ENCODE results near the gene KCNQ1. TPM values are rescaled to one million over a fixed set of nuclear protein-coding genes. Genes with fewer than 3 reads are reported as not detected.
A peak's percentile ranks its signal among the peaks of the same experiment; 100 is the strongest.

KCNQ1 gene
- total RNA-seq, 1 experiment from 2014 or later: 2.5 TPM

- peaks cover 43% of the 10 kb centered on the region for H3K27me3 Mint-ChIP-seq (ENCODE audit: low read depth)
- H3K4me1 Mint-ChIP-seq: peaks cover 5% of the 10 kb centered on the region; the same call in 1 of the 2 replicates
- no peak for ATAC-seq
- H3K27ac Mint-ChIP-seq: no peak overlapping the region
- peak; percentile 12 for DNase-seq (ENCODE audit: low spot score)
- H3K36me3 Mint-ChIP-seq: no peaks in the 10 kb centered on the region
- CTCF ChIA-PET: interaction anchor here (1.0 to 1.4 kb wide), 3 partner anchors 107 to 247 kb away, joined by 3 read pairs; partner anchors contain the start of gene CDKN1C
- no peak overlapping the region for H3K4me3 Mint-ChIP-seq
- H3K9me3 Mint-ChIP-seq: no peaks in the 10 kb centered on the region
- no peak for TF ChIP-seq NR1H2 (CRISPR knock-in tag; IDR thresholded peaks at IDR 0.05)
- TF ChIP-seq KAT7 (CRISPR knock-in tag; IDR thresholded peaks at IDR 0.05; ENCODE audit: borderline replicate concordance): no peak
- no peak for TF ChIP-seq NFE2L1 (CRISPR knock-in tag; IDR thresholded peaks at IDR 0.05)
- TF ChIP-seq, protein P1, sequence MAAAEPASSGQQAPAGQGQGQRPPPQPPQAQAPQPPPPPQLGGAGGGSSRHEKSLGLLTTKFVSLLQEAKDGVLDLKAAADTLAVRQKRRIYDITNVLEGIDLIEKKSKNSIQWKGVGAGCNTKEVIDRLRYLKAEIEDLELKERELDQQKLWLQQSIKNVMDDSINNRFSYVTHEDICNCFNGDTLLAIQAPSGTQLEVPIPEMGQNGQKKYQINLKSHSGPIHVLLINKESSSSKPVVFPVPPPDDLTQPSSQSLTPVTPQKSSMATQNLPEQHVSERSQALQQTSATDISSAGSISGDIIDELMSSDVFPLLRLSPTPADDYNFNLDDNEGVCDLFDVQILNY (CRISPR knock-in tag; IDR thresholded peaks at IDR 0.05): no peak
- TF ChIP-seq TEAD1 (CRISPR knock-in tag; IDR thresholded peaks at IDR 0.05): no peak
- no peak for TF ChIP-seq SMAD4 (CRISPR knock-in tag; IDR thresholded peaks at IDR 0.05)
- TF ChIP-seq MXD4 (CRISPR knock-in tag; IDR thresholded peaks at IDR 0.05; ENCODE audit: borderline replicate concordance): no peak
- no peak for TF ChIP-seq RORB (CRISPR knock-in tag; IDR thresholded peaks at IDR 0.05)
- no peak for TF ChIP-seq ZNF396 (CRISPR knock-in tag; IDR thresholded peaks at IDR 0.05; ENCODE audit: borderline replicate concordance)
- no peak for TF ChIP-seq USF1 (CRISPR knock-in tag; IDR thresholded peaks at IDR 0.05)
- TF ChIP-seq, protein P2, sequence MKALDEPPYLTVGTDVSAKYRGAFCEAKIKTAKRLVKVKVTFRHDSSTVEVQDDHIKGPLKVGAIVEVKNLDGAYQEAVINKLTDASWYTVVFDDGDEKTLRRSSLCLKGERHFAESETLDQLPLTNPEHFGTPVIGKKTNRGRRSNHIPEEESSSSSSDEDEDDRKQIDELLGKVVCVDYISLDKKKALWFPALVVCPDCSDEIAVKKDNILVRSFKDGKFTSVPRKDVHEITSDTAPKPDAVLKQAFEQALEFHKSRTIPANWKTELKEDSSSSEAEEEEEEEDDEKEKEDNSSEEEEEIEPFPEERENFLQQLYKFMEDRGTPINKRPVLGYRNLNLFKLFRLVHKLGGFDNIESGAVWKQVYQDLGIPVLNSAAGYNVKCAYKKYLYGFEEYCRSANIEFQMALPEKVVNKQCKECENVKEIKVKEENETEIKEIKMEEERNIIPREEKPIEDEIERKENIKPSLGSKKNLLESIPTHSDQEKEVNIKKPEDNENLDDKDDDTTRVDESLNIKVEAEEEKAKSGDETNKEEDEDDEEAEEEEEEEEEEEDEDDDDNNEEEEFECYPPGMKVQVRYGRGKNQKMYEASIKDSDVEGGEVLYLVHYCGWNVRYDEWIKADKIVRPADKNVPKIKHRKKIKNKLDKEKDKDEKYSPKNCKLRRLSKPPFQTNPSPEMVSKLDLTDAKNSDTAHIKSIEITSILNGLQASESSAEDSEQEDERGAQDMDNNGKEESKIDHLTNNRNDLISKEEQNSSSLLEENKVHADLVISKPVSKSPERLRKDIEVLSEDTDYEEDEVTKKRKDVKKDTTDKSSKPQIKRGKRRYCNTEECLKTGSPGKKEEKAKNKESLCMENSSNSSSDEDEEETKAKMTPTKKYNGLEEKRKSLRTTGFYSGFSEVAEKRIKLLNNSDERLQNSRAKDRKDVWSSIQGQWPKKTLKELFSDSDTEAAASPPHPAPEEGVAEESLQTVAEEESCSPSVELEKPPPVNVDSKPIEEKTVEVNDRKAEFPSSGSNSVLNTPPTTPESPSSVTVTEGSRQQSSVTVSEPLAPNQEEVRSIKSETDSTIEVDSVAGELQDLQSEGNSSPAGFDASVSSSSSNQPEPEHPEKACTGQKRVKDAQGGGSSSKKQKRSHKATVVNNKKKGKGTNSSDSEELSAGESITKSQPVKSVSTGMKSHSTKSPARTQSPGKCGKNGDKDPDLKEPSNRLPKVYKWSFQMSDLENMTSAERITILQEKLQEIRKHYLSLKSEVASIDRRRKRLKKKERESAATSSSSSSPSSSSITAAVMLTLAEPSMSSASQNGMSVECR (CRISPR knock-in tag; IDR thresholded peaks at IDR 0.05; ENCODE audit: borderline replicate concordance): no peak
- TF ChIP-seq ZNF423 (CRISPR knock-in tag; IDR thresholded peaks at IDR 0.05): no peak
- TF ChIP-seq GRHL2 (CRISPR knock-in tag; IDR thresholded peaks at IDR 0.05; ENCODE audit: insufficient replicate concordance, severe bottlenecking): no peak
- TF ChIP-seq, protein P3, sequence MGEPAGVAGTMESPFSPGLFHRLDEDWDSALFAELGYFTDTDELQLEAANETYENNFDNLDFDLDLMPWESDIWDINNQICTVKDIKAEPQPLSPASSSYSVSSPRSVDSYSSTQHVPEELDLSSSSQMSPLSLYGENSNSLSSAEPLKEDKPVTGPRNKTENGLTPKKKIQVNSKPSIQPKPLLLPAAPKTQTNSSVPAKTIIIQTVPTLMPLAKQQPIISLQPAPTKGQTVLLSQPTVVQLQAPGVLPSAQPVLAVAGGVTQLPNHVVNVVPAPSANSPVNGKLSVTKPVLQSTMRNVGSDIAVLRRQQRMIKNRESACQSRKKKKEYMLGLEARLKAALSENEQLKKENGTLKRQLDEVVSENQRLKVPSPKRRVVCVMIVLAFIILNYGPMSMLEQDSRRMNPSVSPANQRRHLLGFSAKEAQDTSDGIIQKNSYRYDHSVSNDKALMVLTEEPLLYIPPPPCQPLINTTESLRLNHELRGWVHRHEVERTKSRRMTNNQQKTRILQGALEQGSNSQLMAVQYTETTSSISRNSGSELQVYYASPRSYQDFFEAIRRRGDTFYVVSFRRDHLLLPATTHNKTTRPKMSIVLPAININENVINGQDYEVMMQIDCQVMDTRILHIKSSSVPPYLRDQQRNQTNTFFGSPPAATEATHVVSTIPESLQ (CRISPR knock-in tag; IDR thresholded peaks at IDR 0.05): no peak
- TF ChIP-seq NFYB (CRISPR knock-in tag; conservative IDR thresholded peaks at IDR 0.05; ENCODE audit: low read depth): no peak
- POLR2A ChIA-PET: no interaction called here
These were observed 333.2 kb downstream of the KCNQ1 start for GRCh38 chr11:2777871-2778629.

DNA sequence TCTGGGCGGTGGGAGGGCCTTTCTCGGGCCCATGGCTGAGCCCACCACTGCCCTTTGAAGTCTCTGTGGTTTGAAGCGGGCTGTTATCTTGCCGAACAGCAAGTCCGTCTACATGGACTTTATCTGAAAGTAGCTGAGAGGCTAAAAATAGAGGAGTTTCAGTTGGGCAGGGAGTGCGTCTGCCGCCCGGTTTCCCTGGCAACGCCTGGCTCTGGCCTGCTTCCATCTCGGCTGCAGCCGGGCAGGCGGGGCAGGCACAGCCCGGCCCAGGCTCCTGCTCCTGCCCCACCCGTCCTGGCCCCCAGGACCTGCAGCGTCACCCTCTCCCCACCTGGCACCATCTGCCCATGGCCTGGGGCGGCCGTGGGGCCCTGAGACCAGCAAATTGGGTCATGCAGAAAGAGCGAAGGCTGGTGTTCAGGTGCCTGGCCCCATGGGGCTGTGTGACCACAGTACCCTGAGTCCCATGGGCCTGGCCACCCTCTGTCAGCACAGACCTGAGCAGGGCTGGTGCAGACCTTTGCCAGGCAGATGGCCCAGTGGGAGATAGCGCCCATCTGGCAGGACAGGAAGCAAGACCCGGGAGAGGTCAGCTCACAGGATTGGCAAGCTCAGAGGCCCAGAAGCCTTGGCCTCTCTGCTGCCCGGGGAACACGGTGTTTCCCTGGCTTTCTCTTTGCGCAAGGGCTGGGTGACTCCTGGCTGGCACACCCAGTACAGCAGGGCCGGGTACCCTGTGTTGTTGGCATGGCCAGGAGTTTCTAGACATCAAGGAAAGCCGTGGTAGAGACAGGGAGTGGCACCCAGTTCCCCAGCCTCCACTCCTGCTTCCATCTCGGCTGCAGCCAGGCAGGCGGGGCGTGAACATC lies 334.1 kb downstream of the KCNQ1 start:
- Mint-ChIP-seq H3K27ac (no peak overlapping the region), H3K4me1 (peaks cover 13% of the 10 kb centered on the region), H3K36me3 (no peaks in the 10 kb centered on the region), H3K27me3 (ENCODE audit: low read depth) (peaks cover 35% of the 10 kb centered on the region), H3K4me3 (no peak overlapping the region), H3K9me3 (no peaks in the 10 kb centered on the region)
- CTCF ChIA-PET: interaction anchor here (1.3 kb wide), 1 partner anchor 248 kb away, joined by 3 read pairs; no protein-coding TSS in a partner anchor
- ATAC-seq (no peak), DNase-seq (ENCODE audit: low spot score) (peak; percentile 9)
- POLR2A ChIA-PET: no interaction called here
- TF ChIP-seq MYBL2 (CRISPR knock-in tag; IDR thresholded peaks at IDR 0.05) (no peak), NFYB (CRISPR knock-in tag; conservative IDR thresholded peaks at IDR 0.05; ENCODE audit: low read depth) (no peak), ETV6 (CRISPR knock-in tag; IDR thresholded peaks at IDR 0.05) (no peak), PRDM15 (CRISPR knock-in tag; IDR thresholded peaks at IDR 0.05) (peak; percentile 49; the same call in 1 of the 2 replicates), KAT7 (CRISPR knock-in tag; IDR thresholded peaks at IDR 0.05; ENCODE audit: borderline replicate concordance) (no peak)

All from WTC11 (cell line).